ENCODE measurements around the gene KIRREL1. TPM values are rescaled to one million over a fixed set of nuclear protein-coding genes. Genes with fewer than 3 reads are reported as not detected.
A peak's percentile ranks its signal among the peaks of the same experiment; 100 is the strongest.

KIRREL1 gene
- total RNA-seq, 2 donors from 2014 or later, result 5.8 to 12.8 TPM

DNA sequence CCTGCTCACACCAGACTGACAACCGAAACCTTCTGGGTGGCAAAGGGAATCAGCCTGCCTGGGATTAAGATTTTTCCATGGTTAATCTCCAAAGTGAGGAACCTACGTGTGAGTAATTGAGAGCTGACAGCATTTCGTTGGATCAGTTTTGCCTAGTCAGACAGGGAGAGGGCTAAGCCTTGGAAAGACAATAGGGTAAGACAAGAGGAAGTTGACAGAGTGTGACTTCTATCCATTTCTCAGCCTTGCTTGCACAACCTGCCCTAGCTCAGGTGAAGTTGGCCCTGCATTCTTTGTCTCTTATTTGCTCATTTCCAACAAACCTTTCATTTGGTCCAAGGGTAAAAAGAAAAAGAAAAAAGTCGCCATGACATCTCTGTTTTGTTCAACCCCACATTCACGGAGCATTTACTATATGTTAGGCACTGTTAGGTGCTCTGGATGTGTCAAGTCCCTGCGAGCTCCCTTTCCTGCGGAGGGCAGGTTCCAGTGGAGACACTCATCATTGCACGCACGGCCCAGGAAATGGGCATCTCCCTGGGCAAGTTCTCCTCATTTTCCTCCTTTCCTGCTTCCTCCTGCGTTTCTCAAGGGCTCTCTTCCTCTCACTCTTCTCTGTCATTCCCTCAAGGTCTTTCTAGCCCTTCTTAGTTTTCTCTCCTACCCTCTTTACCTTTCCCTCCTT is 23.3 kb downstream of the KIRREL1 start:
- H3K4me3 ChIP-seq, result no peak overlapping the region
- DNase-seq, result no peak
- H3K9ac ChIP-seq (ENCODE audit: low read depth in 2 of 2, low read length in 2 of 2), result no peak overlapping the region
- no peaks in the 10 kb centered on the region for H3K9me3 ChIP-seq
- H3K4me1 ChIP-seq, result peaks cover 7% of the 10 kb centered on the region
- H3K27ac ChIP-seq, result peak overlapping the region; percentile 66
- H3K36me3 ChIP-seq, result no peaks in the 10 kb centered on the region
- no peaks in the 10 kb centered on the region for H3K27me3 ChIP-seq
- intact Hi-C loops (cut with DNase I), result no loop called here
- TF ChIP-seq, protein P1, sequence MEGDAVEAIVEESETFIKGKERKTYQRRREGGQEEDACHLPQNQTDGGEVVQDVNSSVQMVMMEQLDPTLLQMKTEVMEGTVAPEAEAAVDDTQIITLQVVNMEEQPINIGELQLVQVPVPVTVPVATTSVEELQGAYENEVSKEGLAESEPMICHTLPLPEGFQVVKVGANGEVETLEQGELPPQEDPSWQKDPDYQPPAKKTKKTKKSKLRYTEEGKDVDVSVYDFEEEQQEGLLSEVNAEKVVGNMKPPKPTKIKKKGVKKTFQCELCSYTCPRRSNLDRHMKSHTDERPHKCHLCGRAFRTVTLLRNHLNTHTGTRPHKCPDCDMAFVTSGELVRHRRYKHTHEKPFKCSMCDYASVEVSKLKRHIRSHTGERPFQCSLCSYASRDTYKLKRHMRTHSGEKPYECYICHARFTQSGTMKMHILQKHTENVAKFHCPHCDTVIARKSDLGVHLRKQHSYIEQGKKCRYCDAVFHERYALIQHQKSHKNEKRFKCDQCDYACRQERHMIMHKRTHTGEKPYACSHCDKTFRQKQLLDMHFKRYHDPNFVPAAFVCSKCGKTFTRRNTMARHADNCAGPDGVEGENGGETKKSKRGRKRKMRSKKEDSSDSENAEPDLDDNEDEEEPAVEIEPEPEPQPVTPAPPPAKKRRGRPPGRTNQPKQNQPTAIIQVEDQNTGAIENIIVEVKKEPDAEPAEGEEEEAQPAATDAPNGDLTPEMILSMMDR (IDR thresholded peaks at IDR 0.05), result no peak

DNA sequence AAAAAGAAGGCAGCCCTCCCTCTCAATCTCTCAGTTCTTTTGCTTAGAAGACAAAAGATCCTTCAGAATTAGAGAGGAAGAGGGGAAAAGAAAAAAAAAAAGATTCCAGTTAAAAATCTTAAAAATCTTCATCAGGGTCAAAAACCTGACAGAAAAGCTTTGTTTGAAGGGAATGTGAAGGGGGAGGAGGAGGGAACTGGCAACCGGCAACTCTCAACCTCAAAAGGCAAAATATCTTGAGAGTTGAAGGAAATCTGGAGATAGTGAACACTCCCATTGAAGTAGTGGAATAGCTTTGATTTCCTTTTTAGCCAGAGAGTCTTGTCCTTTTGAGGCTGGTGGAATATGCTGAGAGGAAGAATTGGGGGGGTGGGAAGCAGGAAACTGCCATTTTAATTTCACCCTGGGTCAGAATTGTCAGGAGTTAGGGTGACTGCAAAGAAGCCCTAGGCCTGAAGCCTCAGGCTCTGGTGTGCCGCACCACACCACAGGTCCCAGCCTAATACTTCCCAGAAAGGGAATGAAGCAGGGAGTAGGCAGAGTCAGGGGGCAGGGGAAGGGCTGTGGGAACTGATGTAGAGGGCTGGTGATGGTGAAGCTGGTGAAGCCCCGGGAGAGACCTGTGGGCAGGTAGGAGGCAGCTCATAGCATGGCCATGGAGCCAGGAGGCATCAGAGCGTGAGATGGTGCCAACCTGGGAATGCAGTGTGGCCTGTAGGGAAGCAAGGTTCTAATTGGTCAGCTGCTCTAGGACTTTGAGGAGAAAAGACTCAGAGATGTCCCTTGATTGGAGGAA is 24.6 kb downstream of the KIRREL1 start:
- H3K4me1 ChIP-seq, result peaks cover 7% of the 10 kb centered on the region
- H3K36me3 ChIP-seq, result no peaks in the 10 kb centered on the region
- TF ChIP-seq, protein P1 (IDR thresholded peaks at IDR 0.05), result no peak
- H3K27me3 ChIP-seq, result no peaks in the 10 kb centered on the region
- peak overlapping the region; percentile 66 for H3K27ac ChIP-seq
- peak overlapping the region in 1 of 2 donors; percentile 30 for H3K9ac ChIP-seq (ENCODE audit: low read depth in 2 of 2, low read length in 2 of 2)
- H3K9me3 ChIP-seq, result no peaks in the 10 kb centered on the region
- intact Hi-C loops (cut with DNase I), result no loop called here
- no peak overlapping the region for H3K4me3 ChIP-seq
- DNase-seq, result no peak

DNA sequence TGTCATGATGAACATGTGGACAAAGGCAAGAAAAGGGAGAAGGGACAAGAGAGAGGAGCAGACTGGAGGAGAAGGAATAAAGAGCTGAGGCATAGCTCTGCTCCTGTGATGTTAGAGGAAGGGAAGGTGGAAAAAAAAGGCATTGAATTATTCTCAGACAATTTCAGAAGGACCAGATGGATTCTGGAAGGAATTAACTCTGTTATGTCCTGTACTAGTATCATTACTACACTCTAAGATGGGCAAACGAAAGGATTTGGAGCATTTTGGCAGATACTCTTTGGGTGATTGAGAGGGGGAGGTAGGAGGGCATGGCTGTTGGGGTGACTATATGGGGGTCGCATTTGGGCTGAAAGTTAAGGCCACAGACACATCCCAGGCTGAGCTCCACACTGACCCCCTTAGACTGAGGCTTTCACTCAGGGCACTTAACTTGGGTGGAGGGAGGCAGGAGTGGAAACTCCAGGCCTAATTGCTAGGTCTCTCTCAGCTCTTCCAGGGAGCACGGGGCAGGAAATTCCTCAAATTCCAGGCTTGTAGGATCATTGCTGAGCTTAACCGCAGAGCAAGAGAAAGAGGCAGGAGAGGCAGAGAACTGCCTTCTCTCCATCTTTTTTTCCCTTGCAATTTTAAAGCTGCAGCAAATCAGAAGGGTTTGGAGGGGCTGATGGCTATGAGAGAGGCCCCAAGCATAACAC is 25.9 kb downstream of the KIRREL1 start:
- H3K4me1 ChIP-seq, result peaks cover 7% of the 10 kb centered on the region
- intact Hi-C loops (cut with DNase I), result no loop called here
- no peak for DNase-seq

DNA sequence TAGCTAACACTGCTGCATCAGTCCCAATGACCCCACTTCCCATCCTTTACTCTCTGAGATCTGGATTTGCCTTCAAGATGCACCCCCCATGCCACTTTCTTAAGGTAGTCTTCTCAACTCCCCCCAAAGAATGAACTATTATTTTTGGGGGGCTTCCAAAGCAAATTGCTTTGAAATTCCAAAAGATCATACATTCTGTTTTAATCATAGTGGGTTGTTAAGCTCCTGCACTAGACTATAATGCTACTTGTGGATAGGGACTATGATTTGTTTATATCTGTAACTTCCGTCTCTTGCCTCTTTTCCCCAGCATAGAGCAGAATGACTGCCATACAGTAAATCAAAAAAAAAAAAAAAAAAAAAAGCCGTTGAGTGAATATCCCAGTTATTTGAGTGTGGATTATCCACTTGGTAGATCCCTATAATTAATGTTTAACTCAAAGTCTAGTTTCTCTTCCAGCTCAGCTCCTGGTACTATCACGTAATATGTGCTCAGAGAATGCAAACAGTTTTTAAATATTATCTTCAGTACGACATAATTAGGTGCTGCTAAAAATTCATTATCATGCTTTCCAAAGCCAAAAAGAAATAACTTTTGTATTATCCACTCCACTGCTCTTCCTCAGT is 26.9 kb downstream of the KIRREL1 start:
- TF ChIP-seq, protein P1 (IDR thresholded peaks at IDR 0.05), result no peak
- peak overlapping the region; percentile 66 for H3K27ac ChIP-seq
- H3K27me3 ChIP-seq, result no peaks in the 10 kb centered on the region
- H3K36me3 ChIP-seq, result no peaks in the 10 kb centered on the region
- H3K9ac ChIP-seq (ENCODE audit: low read depth in 2 of 2, low read length in 2 of 2), result peak overlapping the region in 1 of 2 donors; percentile 2
- H3K4me1 ChIP-seq, result peaks cover 7% of the 10 kb centered on the region
- intact Hi-C loops (cut with DNase I), result no loop called here
- H3K9me3 ChIP-seq, result no peaks in the 10 kb centered on the region
- no peak for DNase-seq
- no peak overlapping the region for H3K4me3 ChIP-seq

More for the DNA sequence above, 25.9 kb downstream of the KIRREL1 start:
- Histone ChIP-seq H3K9ac (ENCODE audit: low read depth in 2 of 2, low read length in 2 of 2) (peak overlapping the region in 1 of 2 donors; percentile 30), H3K27me3 (no peaks in the 10 kb centered on the region), H3K36me3 (no peaks in the 10 kb centered on the region), H3K9me3 (no peaks in the 10 kb centered on the region), H3K27ac (peak overlapping the region; percentile 66), H3K4me3 (no peak overlapping the region)
- TF ChIP-seq, protein P1 (IDR thresholded peaks at IDR 0.05), result no peak

Measured in colonic mucosa (tissue), 4 donors.